Renal pelvis (tissue), 4 donors: Measurements from ENCODE around the gene FAM120B. TPM values are rescaled to one million over a fixed set of nuclear protein-coding genes. Genes with fewer than 3 reads are reported as not detected.

Source experiments
- DNase-seq: peaks from one replicate; pipeline ENCODE4 v3.0.0-alpha.2; 2013
- polyA plus RNA-seq, 3 donors: library from polyadenylated mRNA; unstranded; fragments of 120-200 nt; gene quantifications; one replicate each; pipeline ENCODE4 v1.2.1, GENCODE V29; 2013; ENCODE audit not compliant: insufficient read length in 3 of 3

Gene FAM120B
- polyA plus RNA-seq, 3 donors = 34.8 to 38.9 (median 38.0) TPM

DNA sequence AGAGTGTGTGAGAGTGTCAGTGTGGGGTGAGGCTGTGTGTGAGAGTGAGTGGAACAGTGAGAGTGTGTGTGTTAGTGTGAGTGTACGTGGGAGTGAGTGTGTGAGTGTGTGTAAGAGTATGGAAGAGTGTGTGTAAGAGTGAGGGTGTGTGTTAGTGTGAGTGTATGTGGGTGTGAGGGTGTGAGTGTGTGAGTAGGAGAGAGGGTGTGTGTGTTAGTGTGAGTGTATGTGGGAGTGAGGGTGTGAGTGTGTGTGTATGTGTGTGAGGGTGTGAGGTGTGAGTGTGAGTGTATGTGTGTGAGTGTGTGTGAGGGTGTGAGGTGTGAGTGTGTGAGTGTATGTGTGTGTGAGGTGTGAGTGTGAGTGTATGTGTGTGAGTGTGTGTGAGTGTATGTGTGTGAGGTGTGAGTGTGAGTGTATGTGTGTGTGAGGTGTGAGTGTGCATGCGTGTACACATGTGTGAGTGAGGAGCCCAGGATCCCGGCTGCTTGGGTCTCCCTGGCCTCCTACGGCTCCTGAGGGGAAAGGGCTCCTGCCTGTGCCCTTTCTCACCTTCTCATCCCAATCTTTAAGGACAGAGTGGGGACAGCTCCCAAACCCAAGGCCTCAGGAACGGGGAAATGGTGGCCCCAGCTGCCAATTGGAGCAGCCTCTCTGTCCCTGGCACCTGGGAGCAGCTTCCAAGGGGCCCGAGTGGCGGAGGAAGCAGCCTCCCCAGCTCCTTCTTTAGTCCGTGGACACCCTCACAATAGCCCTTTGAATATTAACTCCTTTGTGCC, 146.4 kb downstream of the FAM120B start:
- no peak for DNase-seq

DNA sequence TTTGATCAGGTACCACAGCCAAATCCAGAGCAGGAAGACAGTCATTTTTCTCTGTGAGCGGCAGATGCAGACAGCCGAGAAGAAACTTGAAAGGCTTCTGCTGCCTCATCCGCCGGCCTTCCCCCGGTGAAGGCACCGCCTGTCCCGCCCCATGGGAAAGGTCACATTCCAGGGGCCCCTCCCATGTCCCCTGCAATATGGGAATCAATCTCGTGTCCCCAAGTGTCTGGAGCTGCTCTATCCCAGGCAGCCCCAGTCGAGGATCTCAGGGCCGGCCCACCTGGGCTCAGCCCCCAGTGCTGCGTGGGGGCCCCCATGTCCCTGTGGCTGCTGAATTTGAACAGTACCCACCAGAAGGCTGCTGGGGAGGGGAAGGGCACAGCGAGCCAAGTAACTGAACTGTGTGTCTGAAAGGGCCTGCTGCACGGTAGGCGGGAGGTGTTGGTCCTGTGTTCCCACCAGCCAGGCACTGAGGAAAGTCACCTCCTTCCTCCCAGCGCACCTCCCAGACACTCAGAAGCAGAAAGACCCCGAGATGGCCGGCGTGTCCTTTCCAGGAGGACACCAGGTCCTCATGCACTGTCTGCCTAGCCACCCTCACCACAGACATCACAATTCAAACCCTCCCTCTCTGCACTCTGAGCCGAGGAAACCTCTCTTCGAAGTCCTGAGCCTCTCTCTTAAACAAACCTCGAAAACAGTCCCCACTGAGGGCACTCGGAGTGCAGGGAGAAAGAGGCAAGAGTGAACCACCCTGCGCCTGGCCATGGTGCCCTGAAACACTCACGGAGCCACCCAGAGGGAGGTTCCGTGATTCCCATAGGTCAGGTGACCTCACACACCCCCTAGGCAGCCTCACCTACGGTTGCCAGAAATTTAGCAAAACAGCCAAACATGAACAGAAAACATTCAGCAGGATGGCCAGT, 147.3 kb downstream of the FAM120B start:
- no peak for DNase-seq

DNA sequence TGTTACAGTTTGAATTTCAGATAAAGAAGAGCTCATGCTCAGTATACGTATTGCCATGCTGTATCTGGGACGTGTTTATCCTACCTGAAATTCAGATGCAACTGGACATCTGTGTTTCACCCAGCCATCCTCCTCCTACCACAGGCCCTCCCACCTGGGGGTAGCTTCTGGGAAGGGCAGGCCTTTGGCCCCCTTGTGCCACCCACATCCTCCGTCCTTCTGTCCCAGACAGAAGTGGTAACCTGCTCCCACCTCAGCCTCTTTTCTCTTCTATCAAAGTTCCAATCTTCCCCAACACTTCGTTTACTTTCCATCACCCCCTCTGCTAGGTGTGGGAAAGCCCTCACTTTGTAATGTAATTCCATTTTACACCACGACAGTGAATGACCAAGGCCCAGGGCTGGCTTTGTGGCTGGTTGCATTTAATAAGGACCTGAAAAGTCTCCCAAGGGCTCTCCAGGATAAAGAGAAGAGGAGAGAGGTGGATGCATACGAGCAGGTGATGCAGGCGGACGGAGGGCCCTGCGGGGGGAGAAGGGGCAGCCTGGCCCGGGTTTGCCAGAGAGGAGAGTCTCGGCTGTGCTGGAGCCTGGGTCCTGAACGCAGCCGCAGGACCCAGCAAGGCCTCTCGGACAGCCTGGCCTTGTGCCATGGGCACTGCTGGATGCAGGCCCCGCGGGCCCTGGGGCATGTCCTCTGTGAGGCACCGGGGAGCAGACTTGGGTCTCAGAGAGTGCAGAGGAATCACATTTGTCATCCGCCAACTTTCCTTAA, 148.1 kb downstream of the FAM120B start:
- DNase-seq = no peak

DNA sequence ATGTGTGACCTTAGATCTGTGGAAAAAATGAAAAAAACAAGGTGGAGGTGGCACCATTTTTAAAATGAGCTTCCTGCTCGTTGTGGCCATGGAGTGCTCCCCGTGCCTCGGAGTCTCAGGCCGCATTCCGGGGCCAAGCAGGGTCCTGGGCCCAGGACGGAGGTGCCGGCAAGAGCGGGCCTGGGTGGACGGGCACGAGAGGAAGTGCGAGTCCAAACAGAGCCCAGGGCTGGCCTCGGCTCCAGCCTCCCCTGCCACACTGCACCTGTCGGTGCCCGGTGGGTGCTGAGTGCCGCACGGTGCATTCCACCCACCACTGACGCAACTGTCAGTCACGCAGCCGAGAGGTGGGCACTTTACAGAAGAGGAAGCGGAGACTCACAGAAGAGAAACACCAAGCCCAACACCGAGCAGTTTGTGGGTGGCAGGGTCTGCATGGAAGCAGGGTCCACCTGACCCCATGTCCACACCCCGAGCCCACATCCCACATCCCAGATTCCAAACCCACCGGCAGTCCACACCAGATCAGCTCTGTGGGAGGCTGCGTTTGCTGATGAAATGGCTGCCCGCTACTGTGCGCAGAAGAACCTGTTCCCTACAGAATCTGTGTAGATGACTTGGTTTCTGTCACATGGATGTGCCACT, 148.9 kb downstream of the FAM120B start:
- no peak for DNase-seq

DNA sequence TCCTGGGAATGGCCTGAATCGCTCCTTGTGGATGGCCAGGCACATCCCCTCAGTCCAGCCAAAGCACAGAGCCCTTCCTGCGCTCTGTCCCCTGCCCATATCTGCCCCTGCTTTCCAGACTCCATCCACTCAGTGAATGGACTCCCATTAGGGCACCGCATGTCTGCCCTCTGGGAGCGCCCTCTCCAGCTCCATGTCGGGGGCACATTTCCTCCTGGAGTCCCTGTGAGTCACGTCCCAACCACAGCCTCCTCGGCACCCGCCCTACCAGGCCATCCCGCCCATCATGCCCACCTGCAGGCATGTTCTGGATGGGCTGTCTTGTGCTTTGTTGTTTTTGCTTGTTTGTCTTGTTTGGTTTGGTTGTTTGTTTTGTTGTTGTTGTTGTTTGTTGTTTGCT, 149.8 kb downstream of the FAM120B start:
- DNase-seq = no peak

Other genes starting within 250 kb of the FAM120B start
- 10 to 100 TPM; 10.8 to 13.9 (median 11.3) TPM for gene DLL1, start 15.7 kb upstream of the FAM120B start, polyA plus RNA-seq
- 100 to 1,000 TPM; 208 to 213 (median 210) TPM for gene PSMB1, start 246.5 kb downstream of the FAM120B start, polyA plus RNA-seq
- 10 to 100 TPM; 20.6 to 25.2 (median 23.7) TPM for gene TBP, start 247.6 kb downstream of the FAM120B start, polyA plus RNA-seq